Measurements from ENCODE around the gene MAP2K6. TPM values are rescaled to one million over a fixed set of nuclear protein-coding genes. Genes with fewer than 3 reads are reported as not detected.

Gene MAP2K6
- total RNA-seq, 1 experiment from 2014 or later: 12.2 TPM

- Histone ChIP-seq H3K79me2 (ENCODE audit: low read length) (no peaks in the 10 kb centered on the region), H3K27ac (ENCODE audit: low read length) (no peak overlapping the region), H3K27me3 (ENCODE audit: low read length) (no peaks in the 10 kb centered on the region), H3K9ac (ENCODE audit: low read length) (no peak overlapping the region), H3F3A (ENCODE audit: low read length, unreplicated experiment) (no peaks in the 10 kb centered on the region), H3K4me1 (ENCODE audit: insufficient read depth, low read length) (peaks cover 12% of the 10 kb centered on the region), H3K4me2 (ENCODE audit: low read length) (no peak overlapping the region), H2AFZ (ENCODE audit: low read length) (no peak overlapping the region), H3K36me3 (ENCODE audit: low read depth, low read length) (no peaks in the 10 kb centered on the region), H3K9me3 (ENCODE audit: low read length) (no peaks in the 10 kb centered on the region), H3K4me3 (ENCODE audit: low read length) (no peak overlapping the region), H4K20me1 (ENCODE audit: low read length) (no peaks in the 10 kb centered on the region), H3K9me2 (replicated peaks; ENCODE audit: low read length) (no peaks in the 10 kb centered on the region)
- TF ChIP-seq CTCF (conservative IDR thresholded peaks at IDR 0.05; ENCODE audit: low read depth, low read length) (no peak), EZH2phosphoT487 (IDR thresholded peaks at IDR 0.05; ENCODE audit: borderline replicate concordance, low read length) (no peak), EZH2 (IDR thresholded peaks at IDR 0.05; ENCODE audit: low read length, unreplicated experiment) (no peak)
- intact Hi-C loops (cut with micrococcal nuclease): no loop called here
- no peak for ATAC-seq
- no TSS peak for BruUV-seq (replicated peaks)
- no peak for DNase-seq
- CTCF ChIA-PET: interaction anchor here (0.6 kb wide), 2 partner anchors 90 to 761 kb away, joined by 3 to 4 read pairs; no protein-coding TSS in a partner anchor
- POLR2A ChIA-PET (ENCODE audit: unreplicated experiment): no interaction called here
Measured at GRCh38 chr17:69594641-69595040, 180.1 kb downstream of the MAP2K6 start.

DNA sequence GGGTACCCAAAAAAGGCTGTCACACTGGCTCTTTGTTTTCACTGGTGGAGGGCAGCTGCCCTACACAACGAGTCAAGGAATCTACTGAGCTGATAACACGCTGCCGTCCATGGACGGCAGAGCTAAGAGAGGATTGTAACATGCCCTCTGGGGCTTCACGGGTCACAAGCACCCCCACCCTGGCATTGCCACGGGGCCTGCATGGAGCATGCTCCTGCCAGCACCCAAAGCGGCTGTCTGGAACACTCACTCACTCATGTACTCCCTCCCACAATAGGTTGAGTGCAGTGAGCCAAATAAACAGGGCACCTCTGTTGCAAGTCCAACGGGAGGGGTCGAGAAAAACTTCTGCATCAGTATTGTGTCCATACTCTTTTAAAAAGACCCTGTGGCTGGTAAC, 181.6 kb downstream of the MAP2K6 start:
- intact Hi-C loops (cut with micrococcal nuclease): no loop called here
- no peaks in the 10 kb centered on the region for H3K36me3 ChIP-seq (ENCODE audit: low read depth, low read length)

More for the DNA sequence above, 181.6 kb downstream of the MAP2K6 start:
- POLR2A ChIA-PET (ENCODE audit: unreplicated experiment): no interaction called here
- Histone ChIP-seq H3K9ac (ENCODE audit: low read length) (no peak overlapping the region), H3K9me3 (ENCODE audit: low read length) (no peaks in the 10 kb centered on the region), H4K20me1 (ENCODE audit: low read length) (no peaks in the 10 kb centered on the region), H3K9me2 (replicated peaks; ENCODE audit: low read length) (no peaks in the 10 kb centered on the region), H3K79me2 (ENCODE audit: low read length) (no peaks in the 10 kb centered on the region), H3F3A (ENCODE audit: low read length, unreplicated experiment) (no peaks in the 10 kb centered on the region), H3K4me1 (ENCODE audit: insufficient read depth, low read length) (peaks cover 12% of the 10 kb centered on the region), H3K4me3 (ENCODE audit: low read length) (no peak overlapping the region), H3K27me3 (ENCODE audit: low read length) (no peaks in the 10 kb centered on the region), H3K27ac (ENCODE audit: low read length) (no peak overlapping the region), H3K4me2 (ENCODE audit: low read length) (no peak overlapping the region), H2AFZ (ENCODE audit: low read length) (no peak overlapping the region)
- CTCF ChIA-PET: no interaction called here
- no peak for TF ChIP-seq EZH2 (IDR thresholded peaks at IDR 0.05; ENCODE audit: low read length, unreplicated experiment)
- TF ChIP-seq EZH2phosphoT487 (IDR thresholded peaks at IDR 0.05; ENCODE audit: borderline replicate concordance, low read length): no peak
- TF ChIP-seq CTCF (conservative IDR thresholded peaks at IDR 0.05; ENCODE audit: low read depth, low read length): no peak
- ATAC-seq (no peak), DNase-seq (no peak)
- BruUV-seq (replicated peaks): no TSS peak

Data from PC-3 (cell line).